ENCODE measurements around the gene HASPIN.

HASPIN gene

GRCh38 chr17:3735515-3735914 lies 11.8 kb downstream of the HASPIN start:
- no peak for DNase-seq (ENCODE audit: low spot score)

DNA sequence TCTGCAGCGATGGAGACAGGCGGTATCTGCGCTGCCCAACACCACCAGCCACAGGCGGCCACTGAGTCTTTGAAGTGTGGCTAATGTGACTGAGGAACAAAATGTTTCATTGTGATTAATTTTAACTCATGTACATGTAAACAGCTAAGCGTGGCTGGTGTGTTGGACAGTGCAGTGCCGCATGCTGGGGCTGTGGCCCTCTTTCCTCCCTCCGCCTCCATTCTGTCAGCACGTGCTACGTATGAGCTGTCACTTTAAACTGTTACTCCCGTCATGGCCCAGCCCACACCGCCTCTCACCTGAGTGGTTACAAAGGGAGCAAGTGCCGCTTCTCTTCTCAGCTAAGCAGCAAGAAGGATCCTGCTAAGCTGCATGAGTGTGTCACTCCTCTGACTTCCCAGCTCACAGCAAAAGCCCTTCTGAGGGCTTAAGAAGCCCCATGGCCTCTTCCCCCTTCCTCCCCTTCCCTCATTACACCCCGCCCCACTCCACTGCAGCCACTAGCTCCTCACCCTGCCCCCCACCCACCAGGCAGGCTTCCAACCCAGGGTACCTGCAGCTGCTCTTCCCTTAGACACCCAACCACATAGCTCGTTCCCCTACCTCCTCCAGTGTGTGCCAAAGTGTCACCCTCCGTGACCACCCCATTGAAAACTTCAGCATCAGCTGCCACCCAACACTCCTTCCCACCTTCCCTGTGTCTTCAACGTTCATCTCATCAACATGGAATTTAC lies 15.0 kb downstream of the HASPIN start:
- no peak for DNase-seq (ENCODE audit: low spot score)

DNA sequence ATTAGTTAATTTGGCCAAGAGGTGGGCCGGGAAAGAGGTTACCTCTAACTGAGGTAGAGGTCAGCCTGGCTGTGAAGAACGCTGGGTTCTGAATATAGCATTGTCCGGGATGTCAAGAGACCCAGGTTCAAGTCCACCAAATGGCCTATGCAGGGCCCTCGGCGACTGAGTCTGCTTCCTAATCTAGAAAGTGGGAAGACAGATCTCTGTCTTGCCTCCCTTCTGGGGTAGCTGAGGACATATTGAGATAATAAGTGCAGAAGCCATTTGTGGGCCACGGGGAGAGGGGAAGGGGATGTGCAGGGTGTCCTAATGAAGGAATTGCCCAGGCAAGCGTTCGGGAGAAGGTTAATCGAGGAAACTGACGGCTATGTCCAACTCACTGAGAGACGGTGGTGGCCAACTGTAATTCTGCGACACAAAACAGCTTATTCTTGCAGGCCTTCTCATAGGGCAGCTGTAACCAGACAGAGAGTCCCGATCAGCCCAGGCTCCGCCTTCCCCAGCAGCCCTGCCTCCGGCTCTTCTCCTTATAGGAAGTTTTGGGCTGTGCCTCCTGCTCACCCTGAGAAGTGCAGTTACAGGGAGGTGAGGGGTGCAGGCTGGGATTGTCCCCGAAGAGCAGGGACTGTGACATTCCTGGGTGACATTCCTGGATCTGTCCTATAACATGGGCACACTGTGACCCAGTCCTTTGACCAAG lies 15.9 kb downstream of the HASPIN start:
- DNase-seq (ENCODE audit: low spot score): no peak

- DNase-seq (ENCODE audit: low spot score): no peak
Observed at GRCh38 chr17:3740611-3741073, 16.9 kb downstream of the HASPIN start.

DNA sequence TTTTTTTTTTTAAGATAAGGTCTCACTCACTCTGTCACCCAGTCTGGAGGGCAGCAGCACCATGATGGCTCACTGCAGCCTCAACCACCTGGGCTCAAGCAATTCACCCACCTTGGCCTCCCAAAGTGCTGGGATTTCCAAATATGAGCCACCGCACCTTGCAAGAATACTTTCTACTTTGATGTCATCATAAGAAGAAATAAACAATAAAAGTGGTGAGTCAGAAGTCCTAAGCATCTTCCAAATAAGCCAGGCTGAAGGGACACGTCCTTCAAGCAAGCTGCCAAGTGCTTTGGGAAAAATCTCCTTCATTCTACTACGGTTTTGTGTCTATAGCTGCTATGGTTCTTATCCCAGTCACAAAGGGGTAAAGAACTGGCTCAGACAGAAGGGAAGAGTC lies 20.3 kb downstream of the HASPIN start:
- DNase-seq (ENCODE audit: low spot score): no peak

- DNase-seq (ENCODE audit: low spot score): no peak
Observed at GRCh38 chr17:3745071-3745470, 21.4 kb downstream of the HASPIN start.

DNA sequence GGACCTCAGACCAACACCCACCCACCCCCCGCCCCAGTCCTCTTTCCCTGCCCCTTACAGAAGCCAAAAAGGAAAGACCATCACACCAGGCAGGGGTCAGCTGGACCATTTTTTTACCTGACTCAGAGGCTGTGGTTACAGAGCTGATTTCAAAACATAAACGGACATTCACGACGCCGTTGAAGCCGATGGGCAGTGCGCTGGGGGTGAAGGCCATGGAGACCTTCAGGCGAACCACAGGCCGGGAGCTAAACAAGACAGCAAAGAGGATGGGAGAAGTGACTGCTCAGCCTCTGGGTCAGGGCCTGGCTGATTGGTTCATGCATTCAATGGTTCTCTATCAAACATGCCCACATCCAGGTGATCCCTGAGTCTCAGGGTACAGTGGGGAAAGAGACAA lies 24.1 kb downstream of the HASPIN start:
- DNase-seq (ENCODE audit: low spot score): no peak

- no peak for DNase-seq (ENCODE audit: low spot score)
Observed at GRCh38 chr17:3748576-3748975, 24.9 kb downstream of the HASPIN start.

DNA sequence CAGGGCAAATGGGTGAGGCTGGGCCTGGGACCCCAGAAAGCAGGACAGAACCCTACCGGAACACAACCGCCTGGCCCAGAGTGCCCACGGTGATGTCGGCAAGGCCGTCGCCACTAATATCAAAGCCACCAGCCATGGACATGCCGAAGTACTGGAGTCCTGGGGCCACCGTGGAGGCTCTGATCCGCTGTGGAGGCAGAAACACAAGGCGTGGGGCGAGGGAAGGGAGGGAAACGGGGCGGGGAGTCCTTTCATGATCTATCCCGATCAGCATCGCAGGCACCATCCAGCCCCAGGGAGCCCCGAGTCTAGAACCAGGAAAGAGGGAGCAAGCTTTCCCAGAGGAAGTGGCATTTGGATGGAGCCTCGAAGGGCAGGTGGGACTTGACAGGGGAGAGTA lies 26.6 kb downstream of the HASPIN start:
- DNase-seq (ENCODE audit: low spot score): no peak

GRCh38 chr17:3750926-3751325 lies 27.2 kb downstream of the HASPIN start:
- no peak for DNase-seq (ENCODE audit: low spot score)

- no peak for DNase-seq (ENCODE audit: low spot score)
Observed at GRCh38 chr17:3751836-3752235, 28.1 kb downstream of the HASPIN start.

DNA sequence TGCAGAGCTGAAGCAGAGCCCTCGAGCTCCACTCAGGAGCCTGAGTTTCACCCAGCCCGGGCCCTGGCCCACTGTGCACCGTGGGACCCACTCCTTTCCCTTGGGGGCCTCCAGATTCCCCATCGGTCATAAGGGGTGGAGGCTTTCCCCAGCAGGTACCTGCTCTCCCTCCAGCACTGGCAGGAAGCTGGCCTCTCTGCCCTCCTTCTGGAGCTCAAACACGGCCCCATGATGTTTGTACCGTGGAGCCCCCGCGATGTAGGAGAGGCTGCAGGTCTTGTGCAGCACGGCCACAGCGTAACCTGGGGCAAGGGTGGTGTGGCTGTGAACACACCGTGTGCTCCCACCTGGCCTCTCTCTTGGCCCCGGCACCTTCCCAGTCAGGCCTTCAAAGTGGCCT lies 29.9 kb downstream of the HASPIN start:
- DNase-seq (ENCODE audit: low spot score): no peak

DNA sequence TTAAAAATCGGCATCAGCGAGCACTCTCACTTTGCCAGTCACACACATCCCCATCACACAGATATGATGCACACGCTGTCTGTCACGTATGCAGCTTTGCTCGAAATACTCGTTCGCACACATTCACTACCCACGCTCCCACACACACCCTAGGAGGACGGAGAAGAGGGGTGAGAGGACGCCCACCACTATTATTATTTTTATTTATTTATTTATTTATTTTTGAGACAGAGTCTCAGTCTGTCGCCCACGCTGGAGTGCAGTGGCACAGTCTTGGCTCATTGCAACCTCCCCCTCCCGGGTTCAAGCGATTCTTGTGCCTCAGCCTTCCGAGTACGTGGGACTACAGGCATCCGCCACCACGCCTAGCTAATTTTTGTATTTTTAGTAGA lies 30.4 kb downstream of the HASPIN start:
- no peak for DNase-seq (ENCODE audit: low spot score)

DNA sequence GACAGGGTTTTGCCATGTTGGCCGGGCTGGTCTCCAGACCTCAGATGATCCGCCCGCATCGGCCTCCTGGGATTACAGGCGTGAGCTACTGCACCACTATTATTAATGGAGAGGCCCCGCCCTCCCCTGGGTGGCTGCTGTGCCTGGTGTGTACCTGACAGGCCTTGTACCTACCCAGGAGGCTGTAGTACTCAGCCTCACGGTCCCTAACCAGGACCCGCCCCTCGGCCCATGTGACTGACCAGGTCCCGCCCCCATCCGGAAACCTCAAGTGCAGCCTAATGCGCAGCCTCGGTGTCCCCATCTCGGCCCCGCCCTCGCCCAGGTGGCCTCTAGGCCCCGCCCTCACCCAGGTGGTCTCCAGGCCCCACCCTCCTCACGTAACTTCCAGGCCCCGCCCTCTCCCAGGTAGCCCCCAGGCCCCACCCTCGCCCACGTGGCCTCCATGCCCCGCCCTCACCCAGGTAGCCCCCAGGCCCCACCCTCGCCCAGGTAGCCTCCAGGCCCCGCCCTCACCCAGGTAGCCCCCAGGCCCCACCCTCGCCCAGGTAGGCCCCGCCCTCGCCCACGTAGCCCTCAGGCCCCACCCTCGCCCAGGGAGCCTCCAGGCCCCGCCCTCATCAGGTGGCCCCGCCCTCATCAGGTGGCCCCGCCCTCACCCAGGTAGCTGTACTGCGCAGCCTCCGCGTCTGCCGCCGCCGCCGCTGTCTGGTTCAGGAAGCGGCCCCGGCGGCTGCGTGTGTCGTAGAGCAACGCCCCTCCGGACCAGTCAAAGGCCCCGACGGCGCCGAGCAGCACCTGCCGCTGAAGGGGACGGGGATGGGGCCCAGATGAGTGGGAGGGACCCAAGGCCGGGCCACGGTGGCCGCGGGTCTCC lies 31.0 kb downstream of the HASPIN start:
- DNase-seq (ENCODE audit: low spot score): no peak

DNA sequence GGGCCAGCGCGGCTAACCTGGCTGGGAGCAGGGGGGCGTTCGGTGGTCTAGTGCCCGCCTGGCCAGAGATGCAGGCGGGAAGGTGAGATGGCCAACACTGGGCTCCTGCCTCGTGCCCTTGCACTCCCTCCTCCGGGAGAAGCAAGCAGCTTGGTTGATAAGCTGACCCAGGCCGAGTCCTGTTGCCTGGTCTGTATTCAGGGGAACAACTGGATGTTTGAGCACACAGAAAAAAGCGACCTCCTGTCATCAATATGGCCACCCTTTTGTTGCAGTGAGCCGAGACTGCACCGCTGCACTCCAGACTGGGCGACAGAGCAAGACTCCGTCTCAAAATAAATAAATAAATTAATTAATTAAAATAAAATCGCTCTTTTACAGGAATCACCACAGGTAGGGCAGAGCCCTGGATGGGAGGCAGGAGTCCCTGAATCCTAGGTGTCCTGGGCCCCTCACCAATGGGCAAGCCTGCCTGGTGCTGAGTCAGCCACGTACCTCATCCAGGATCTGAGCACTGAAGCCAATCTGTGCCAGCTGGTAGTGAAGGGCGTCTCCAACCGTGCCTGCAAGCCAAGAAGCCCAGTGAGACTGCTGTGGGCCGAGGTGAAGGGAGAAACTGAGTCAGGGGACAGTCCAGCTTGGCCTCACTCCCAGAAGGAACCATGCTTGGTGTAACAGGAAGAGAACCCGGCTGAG lies 31.8 kb downstream of the HASPIN start:
- DNase-seq (ENCODE audit: low spot score): no peak

- no peak for DNase-seq (ENCODE audit: low spot score)
Observed at GRCh38 chr17:3759597-3760216, 36.0 kb downstream of the HASPIN start.

DNA sequence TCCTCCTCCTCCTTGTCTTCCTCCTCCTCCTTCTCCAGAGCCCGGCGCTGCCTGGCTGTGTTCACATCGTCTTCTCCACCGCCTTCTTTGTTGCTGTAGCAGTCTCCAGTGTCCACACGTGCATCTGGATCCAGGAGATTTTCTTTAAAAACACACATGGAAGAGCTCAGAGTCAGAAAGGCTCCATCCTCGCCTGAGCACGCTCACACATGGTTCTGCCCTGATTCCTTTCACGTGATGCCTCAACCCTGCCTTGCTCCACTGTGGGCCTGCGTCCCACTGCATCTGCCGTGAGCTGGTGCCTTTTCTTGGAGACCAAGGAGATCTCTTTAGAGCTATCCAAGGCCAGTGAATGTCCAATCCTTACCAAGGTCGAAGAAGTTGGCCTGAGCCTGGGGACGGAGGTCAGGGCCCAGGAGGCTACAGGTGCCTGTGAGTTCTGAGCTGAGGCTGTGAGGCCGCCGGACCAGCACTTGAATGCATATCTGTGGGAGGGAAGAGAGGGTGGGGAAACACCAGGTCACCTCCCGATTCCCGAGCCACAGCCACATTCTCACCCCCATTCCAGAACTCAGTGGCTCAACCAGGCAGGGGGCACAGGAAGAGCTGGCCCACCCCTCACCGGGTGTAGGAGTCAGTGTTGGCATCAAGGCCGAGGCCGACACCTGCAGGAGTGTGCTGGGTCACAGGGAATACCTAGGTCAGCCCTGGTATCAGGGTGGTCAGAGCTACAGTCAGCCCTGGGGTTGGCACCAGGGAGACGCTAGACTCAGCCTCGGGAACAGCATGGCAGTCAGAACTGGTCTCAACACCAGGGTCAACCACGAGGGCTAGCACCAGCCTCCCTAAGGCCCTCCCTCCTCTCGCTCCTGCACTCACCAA lies 37.6 kb downstream of the HASPIN start:
- DNase-seq (ENCODE audit: low spot score): no peak

GRCh38 chr17:3761918-3762380 lies 38.2 kb downstream of the HASPIN start:
- no peak for DNase-seq (ENCODE audit: low spot score)

DNA sequence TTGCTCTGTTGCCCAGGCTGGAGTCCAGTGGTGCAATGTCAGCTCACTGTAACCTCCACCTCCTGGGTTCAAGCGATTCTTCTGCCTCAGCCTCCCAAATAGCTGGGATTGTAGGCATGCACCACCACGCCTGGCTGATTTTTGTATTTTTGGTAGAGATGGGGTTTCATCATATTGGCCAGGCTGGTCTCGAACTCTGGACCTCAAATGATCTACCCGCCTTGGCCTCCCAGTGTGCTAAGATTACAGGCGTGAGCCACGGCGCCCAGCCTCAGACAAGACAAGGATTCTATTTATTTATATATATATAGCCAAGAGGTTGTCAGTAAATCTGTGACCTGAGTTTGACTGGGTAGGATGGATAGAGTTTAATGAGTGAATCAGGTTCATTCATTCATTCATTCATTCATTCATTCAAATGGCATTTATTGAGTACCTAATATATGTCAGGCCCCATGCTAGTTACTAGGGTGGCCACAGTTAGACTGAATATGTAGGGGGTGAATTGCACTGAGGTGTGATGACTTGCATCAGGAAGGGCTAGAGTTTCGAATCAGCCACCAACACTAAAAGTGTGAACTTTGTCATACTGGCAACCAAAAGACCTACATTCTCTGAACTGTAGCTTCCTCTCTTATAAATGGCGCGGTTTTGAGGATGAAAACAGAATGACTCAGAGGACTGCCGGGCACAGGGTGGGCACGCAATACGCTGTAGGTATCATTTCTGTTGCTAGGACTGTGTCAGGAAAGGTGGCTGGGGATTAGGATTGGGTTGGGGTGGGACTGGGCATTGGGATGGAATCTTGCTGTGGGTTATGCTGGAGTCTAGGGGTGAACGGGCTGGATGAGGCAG lies 39.4 kb downstream of the HASPIN start:
- DNase-seq (ENCODE audit: low spot score): no peak

DNA sequence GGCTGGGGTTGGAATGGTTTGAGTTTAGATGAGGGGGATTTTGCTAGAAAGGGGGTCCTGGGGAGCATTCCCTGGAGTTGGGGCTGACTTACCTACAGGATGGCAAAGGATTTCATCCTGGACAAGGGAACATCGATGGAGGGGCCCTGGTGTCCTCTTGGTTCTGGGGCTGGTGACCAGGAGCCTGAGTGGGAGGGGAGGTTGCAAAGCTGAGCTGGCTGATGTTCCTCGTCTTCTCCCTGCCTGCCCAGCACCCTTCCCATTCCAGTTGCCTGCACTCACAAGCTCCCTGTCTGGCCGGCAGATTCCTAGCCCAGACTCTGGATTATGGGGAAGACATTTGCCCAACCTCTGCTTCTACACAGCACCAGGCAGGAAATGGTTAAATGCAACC lies 40.1 kb downstream of the HASPIN start:
- DNase-seq (ENCODE audit: low spot score): no peak
